GM23248 (cell line): ENCODE results near the gene RAB3IL1.

ENCODE experiments used
- EZH2 ChIP-seq: fragments of 200-600 bp; sonication (generic); IDR thresholded peaks from 2 replicates; pipeline ENCODE4 v1.6.1; 2018; ENCODE audit warnings: antibody characterized with exemption, mild to moderate bottlenecking; ENCODE audit not compliant: insufficient read depth, poor library complexity, severe bottlenecking
- EZH2phosphoT487 ChIP-seq: fragments of 200-600 bp; sonication (generic); IDR thresholded peaks from 2 replicates; pipeline ENCODE4 v1.6.1; 2018; ENCODE audit warnings: antibody characterized with exemption, moderate library complexity, mild to moderate bottlenecking, low read depth; ENCODE audit not compliant: insufficient read depth

- TF ChIP-seq EZH2phosphoT487 (no peak), EZH2 (no peak)
These were observed 15.1 kb downstream of the RAB3IL1 start for GRCh38 chr11:61902313-61902712.
